ENCODE results near the gene FER. TPM values are rescaled to one million over a fixed set of nuclear protein-coding genes. Genes with fewer than 3 reads are reported as not detected.
"Not testable (repeated sequence)": the region's sequence is repeated elsewhere in the genome, so short reads cannot be mapped to it uniquely, and the experiment has no call there.

Gene FER
- total RNA-seq, 1 donor from 2014 or later, result 25.4 TPM

DNA sequence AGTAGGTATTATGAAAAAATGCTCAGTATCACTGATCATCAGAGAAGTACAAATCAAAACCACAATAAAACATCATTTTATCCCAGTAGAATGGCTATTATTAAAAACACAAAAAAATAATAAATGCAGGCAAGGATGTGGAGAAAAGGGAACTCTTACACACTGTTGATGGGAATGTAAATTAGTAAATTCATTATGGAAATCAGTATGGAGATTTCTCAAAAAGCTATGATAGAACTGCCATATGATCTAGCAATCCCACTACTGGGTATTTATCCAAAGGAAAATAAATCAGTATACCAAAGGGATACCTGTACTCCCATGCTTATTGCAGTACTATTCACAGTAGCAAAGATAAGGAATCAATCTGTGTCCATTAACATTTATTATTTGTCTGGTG, 209.6 kb downstream of the FER start:
- no peak for DNase-seq (ENCODE audit: low spot score)

- DNase-seq (ENCODE audit: low spot score), result no peak
Observed at GRCh38 chr5:108966910-108967309, 219.2 kb downstream of the FER start.

DNA sequence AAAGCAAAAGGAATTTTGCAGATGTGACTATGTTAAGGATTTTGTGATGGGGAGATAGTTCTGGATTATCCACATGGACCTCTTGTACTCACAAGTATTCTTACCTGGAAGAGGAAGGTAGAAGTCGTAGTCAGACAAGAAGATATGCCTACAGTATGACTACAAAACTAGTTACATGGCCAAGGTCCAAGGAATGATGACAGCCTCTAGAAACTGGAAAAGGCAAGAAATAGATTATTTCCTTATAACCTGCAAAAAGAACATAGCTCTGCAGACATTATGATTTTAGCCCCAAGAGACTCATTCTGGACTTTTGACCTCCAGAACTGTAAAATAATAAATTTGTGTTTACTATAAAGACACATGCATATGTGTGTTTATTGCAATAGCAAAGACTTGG, 226.9 kb downstream of the FER start:
- no peak for DNase-seq (ENCODE audit: low spot score)

DNA sequence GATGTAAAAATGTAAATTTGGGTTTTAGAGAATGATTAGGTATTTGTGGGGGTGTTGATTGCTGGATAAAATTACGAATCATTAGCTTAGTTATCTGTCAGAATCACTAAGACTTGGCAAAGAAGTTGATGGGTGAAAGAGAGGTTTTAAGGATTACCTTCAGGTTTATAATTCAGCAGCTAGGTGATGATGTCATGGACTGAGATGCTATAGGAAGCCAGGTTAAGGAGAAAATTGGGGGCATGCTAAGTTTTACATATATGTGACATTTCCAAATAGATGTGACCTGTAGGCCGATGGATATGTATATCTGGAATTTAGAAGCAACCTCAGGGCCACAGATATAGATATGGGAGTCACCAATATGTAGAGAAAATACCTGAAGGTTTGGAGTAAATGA, 228.0 kb downstream of the FER start:
- DNase-seq (ENCODE audit: low spot score), result no peak

DNA sequence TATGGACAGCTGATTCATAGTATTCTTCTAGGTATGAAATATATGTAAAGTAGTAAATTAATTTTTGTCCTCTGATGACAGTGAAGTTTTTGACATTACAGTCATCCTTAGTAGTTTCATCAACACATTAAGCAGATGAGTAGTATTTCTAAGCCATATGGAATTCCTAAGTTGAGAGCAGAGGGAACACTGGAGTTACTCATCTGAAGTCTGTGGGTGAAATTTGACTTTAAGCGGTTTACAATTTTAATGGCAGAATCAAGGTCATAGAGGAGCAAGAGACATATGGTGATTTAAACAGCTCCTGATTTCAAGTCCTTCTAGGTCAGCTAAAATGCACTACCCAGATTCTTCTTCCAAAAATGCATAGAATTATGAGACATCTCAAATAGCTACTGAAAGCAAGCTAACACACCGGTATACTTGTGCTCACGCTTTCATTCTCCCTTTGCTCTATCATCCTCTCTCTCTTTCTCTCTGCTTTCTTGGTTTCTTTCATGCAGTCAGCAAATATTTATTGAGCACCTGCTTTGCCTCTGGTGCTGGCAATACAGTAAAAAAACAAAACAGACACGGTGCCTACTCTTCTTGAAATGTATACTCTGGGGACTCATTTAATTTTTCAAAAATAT, 235.9 kb downstream of the FER start:
- DNase-seq (ENCODE audit: low spot score), result no peak

DNA sequence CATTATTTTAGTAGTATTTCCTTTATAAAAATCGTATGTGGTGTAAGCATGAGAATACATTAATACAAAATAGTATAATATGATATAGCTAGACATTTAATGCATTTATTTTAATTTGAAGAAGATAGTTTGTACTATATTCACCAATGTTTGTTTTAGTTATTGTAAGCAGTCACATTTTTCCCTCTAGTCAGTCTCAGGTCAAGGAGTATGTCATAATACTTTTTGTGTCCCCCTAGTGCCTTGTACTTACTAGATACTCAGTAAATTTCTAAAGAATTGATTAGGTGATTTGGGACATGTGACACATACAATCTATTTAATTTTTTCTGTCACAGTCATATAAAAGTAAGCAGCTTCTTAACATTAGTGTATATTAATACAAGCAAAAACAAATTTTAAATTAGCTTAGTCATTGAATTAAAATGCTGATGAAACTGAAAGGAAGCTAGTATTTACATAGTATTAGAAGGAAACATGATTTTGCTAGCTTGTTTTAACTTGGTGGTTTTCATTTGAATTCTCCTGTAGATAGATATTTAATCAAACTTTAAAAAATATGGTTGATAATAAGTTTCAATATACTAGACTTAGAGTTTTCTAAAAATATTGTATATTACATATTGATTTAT, 242.2 kb downstream of the FER start:
- DNase-seq (ENCODE audit: low spot score), result no peak

DNA sequence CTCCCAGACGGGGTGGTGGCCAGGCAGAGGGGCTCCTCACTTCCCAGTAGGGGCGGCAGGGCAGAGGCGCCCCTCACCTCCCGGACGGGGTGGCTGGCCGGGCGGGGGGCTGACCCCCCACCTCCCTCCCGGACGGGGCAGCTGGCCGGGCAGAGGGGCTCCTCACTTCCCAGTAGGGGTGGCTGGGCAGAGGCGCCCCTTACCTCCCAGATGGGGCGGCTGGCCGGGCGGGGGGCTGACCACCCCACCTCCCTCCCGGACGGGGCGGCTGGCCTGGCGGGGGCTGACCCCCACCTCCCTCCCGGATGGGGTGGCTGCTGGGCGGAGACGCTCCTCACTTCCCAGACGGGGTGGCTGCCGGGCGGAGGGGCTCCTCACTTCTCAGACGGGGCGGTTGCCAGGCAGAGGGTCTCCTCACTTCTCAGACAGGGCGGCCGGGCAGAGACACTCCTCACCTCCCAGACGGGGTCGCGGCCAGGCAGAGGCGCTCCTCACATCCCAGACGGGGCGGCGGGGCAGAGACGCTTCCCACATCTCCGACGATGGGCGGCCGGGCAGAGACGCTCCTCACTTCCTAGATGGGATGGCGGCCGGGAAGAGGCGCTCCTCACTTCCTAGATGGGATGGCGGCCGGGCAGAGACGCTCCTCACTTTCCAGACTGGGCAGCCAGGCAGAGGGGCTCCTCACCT, 244.8 kb downstream of the FER start:
- not testable (repeated sequence) for DNase-seq (ENCODE audit: low spot score)

DNA sequence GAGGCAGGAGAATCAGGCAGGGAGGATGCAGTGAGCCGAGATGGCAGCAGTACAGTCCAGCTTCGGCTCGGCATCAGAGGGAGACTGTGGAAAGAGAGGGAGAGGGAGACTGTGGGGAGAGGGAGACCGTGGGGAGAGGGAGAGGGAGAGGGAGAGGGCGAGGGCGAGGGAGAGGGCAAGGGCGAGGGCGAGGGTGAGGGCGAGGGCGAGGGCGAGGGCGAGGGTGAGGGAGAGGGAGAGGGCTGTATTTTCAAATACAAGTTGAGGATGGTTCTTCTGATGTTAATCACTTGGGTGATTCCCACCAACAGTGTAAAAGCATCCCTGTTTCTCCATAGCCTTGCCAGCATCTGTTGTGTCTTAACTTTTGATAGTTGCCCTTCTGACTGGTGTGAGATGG, 245.7 kb downstream of the FER start:
- not testable (repeated sequence) for DNase-seq (ENCODE audit: low spot score)

DNA sequence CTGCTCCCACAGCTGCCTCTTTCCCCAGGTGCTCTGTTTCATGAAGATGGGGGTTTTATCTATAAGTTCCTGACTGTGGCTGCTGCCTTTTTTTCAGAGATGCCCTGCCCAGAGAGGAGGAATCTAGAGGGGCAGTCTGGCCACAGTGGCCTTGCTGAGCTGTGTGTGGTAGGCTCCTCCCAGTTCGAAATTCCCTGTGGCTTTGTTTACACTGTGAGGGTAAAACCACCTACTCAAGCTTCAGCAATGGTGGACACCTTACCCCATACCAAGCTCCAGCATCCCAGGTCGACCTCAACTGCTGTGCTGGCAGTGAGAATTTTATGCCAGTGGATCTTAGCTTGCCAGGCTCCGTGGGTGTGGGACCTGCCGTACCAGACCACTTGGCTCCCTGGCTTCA, 250.0 kb downstream of the FER start:
- DNase-seq (ENCODE audit: low spot score), result no peak

- DNase-seq (ENCODE audit: low spot score), result no peak
Observed at GRCh38 chr5:108998216-108998615, 250.5 kb downstream of the FER start.

- DNase-seq (ENCODE audit: low spot score), result no peak
Observed at GRCh38 chr5:109003928-109004327, 256.2 kb downstream of the FER start.

DNA sequence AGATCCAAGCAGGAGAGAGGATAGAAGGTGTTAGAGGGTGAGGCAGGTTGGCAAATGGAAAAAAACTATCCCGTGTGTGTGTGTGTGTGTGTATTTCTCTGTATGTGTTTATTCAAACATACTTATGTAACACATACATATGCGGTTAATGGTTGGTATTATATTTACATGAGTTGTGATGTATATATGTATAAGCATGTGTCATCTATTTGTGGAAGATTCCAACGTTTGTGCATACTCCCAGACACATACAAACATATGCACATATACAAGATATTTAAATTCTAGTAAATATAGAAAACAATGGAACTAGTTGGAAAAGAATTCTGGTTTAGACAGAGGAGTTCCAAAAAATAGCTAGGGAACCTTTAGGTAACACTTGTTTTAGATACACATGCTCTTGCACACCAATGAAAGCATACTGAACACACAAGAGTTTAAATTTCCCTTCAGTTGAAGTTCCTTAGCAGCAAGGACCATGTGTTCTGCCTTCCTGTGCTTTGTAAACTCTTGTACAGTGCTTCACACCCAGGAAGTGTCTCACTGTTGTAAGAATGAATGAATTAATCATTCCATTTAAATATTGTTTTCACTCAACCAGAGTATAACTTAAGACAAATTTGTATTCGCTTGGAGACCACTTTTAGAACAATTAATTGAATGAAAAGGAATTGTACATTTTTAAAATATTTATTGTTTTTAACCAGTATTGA, 257.8 kb downstream of the FER start:
- no peak for DNase-seq (ENCODE audit: low spot score)

- no peak for DNase-seq (ENCODE audit: low spot score)
Observed at GRCh38 chr5:109006129-109006528, 258.4 kb downstream of the FER start.

DNA sequence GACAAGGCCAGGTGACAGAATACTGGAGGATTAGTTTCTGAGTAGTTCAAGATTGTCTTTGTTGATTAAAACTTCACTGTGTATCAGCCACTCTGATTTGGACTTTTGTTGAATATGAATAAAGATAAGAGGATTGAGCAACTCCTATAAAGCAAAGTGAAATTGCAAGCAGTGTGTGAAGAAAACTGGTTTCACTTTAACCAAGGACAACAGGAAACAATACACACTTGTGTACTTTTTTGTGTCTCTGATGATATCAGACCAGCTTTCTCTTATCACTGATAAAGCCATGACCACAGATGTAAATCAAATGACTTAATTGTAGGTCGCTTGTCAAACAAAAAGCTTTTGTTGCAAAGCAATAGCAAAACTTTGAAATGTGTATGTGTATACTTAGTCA, 268.6 kb downstream of the FER start:
- no peak for DNase-seq (ENCODE audit: low spot score)

DNA sequence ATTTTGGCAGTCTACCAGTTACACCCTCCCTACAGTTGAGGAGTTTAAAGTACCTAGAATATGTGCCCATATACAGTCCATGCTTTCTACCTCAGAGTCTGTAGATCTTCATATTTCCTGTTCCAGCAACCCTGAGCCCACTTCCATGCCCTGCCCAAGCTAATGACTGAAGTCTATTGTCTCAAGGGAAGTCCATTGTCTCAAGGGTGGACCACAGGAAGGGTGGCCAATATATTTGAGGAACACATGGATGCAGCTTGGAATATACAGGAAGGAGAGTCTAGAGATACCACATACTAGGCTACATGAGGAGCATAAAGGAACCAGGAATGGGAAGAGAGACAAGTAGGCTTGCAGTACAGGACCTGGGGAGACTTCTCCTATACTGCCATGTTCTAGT, 274.4 kb downstream of the FER start:
- DNase-seq (ENCODE audit: low spot score), result no peak

DNA sequence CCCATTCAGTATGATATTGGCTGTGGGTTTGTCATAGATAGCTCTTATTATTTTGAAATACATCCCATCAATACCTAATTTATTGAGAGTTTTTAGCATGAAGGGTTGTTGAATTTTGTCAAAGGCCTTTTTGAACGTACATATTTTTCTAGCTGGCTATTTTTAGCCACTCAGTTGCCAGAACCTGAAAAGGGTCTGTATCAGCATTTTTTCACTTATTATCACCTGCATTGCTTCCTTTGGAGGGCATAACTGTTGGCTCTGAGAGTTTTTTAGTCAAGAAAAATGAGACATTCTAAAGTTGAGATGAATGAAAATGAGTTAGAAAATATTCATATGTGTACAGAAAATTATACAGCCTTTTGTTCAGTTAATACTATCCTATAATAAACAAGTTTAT, 278.0 kb downstream of the FER start:
- DNase-seq (ENCODE audit: low spot score), result not testable (repeated sequence)

GRCh38 chr5:109027983-109028607, 280.4 kb downstream of the FER start:
- no peak for DNase-seq (ENCODE audit: low spot score)

DNA sequence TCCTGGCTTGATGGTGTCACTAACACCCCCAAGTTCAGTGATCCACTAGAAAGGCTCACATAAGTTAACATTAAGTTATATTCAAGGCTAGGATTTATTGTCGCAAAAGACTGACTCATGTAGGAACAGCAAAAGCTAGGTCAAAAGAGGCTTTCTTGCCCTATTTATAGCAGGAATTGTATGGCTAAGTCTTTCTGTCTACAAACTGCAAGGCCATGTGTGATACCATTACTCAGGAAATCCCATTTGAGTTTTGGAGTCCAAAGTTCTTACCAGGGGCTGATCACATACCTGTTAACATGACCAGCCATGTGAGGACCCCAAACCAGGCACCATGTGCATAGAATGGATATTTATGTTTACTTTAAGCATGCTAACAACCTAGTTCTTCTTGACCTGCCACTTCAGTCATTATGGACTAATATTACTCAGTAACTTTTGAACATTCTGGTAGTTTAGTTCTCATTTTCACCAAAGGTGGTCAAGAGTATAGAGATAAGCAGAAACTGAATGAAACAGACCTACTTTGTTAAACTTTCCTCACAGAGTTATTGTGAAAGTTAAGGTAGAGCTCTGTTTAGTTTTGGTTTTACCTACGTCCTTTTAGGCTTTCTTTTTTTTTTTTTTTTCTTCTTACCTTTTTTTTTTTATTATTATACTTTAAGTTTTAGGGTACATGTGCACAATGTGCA, 281.1 kb downstream of the FER start:
- no peak for DNase-seq (ENCODE audit: low spot score)

GRCh38 chr5:109029847-109030246, 282.1 kb downstream of the FER start:
- no peak for DNase-seq (ENCODE audit: low spot score)

DNA sequence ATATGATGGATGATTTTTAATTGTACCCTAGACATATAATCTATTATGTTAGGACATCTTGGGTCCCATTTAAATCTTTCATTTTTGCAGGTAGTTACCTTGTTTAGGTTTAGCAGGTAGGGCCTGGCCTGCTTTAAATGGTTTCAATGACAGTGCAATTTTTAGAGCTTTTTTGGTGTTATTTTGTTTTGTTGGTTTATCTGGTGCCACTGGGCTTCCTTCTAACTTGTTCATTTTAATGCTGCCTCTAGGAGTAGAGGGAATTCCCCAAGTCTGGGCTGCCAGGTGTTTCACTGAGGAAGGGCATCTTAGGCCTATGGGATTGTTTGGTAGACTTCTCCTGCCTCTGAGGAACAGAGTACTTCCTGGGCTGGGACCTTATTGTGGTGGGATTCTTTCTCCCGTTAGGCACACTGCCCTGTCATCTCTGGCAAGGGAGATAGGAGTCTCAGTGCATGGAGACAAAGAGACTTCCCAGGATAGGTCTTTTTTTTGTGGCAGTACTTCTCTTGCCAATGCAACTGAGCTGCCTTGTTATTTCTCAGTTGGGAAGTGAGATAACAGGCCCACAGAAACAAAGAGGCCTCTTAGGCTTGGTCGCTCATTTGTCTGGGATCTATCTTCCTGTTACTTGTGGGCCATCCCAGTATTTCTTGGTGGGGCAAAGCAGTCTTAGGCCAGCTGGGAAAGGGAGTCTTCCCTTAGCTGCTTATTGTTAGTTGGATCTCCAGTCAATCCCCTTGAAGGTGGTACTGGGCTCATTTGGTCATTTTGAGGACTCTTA, 282.9 kb downstream of the FER start:
- DNase-seq (ENCODE audit: low spot score), result no peak

- no peak for DNase-seq (ENCODE audit: low spot score)
Observed at GRCh38 chr5:109034306-109034705, 286.6 kb downstream of the FER start.
